ENCODE measurements around the gene SPATA6. TPM values are rescaled to one million over a fixed set of nuclear protein-coding genes. Genes with fewer than 3 reads are reported as not detected.

SPATA6 gene
- total and polyA plus RNA-seq, 2 experiments from 2014 or later, result 10.6 to 13.3 TPM

DNA sequence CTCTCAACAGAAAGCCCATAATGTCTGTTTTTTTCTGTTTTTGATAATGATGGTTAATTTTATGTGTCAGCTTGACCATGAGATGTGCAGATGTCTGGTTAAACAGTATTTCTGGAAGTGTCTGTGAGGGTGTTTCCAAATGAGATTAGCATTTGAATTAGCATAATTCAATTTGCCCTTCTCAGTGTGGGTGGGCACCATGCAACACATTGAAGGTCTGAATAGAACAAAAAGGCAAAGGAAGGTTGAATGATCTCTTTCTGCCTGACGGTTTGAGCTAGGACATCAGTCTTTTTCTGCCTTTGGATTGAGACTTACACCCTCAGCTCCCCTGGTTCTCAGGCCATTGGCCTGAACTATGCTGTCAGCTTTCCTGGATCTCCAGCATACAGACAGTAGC lies 34.9 kb upstream of the SPATA6 start:
- no peak overlapping the region for H3K27ac Mint-ChIP-seq
- no peaks in the 10 kb centered on the region for H3K36me3 ChIP-seq (ENCODE audit: insufficient read depth)

More for the DNA sequence above, 34.9 kb upstream of the SPATA6 start:
- H3K4me1 ChIP-seq (ENCODE audit: insufficient read depth), result no peaks in the 10 kb centered on the region
- peak overlapping the region; percentile 67; the same call in 1 of the 2 replicates for H2AFZ ChIP-seq
- no peak overlapping the region for H3K4me2 ChIP-seq
- no peaks in the 10 kb centered on the region for H3K9me3 Mint-ChIP-seq
- H3K27me3 ChIP-seq (ENCODE audit: insufficient read depth), result no peaks in the 10 kb centered on the region
- ATAC-seq, result no peak
- no peaks in the 10 kb centered on the region for H3F3A ChIP-seq (replicated peaks; ENCODE audit: low read depth)
- H3K36me3 Mint-ChIP-seq (ENCODE audit: low read depth), result no peaks in the 10 kb centered on the region
- H3K4me1 Mint-ChIP-seq, result no peaks in the 10 kb centered on the region
- no peak overlapping the region for H3K4me3 ChIP-seq
- no peaks in the 10 kb centered on the region for H4K20me1 ChIP-seq (replicated peaks; ENCODE audit: insufficient read depth)
- DNase-seq (ENCODE audit: low spot score), result no peak
- no peaks in the 10 kb centered on the region for H3K27me3 Mint-ChIP-seq (ENCODE audit: insufficient read depth, low read depth, poor library complexity)
- H3K79me2 ChIP-seq (replicated peaks; ENCODE audit: insufficient read depth), result no peaks in the 10 kb centered on the region
- no peaks in the 10 kb centered on the region; the same call in 1 of the 2 replicates for H3K9me2 ChIP-seq (ENCODE audit: insufficient read depth)
- no peak for TF ChIP-seq EZH2phosphoT487 (IDR thresholded peaks at IDR 0.05; ENCODE audit: unreplicated experiment)
- TF ChIP-seq STAT1 (IDR thresholded peaks at IDR 0.05; ENCODE audit: unreplicated experiment), result no peak
- TF ChIP-seq, protein P1, sequence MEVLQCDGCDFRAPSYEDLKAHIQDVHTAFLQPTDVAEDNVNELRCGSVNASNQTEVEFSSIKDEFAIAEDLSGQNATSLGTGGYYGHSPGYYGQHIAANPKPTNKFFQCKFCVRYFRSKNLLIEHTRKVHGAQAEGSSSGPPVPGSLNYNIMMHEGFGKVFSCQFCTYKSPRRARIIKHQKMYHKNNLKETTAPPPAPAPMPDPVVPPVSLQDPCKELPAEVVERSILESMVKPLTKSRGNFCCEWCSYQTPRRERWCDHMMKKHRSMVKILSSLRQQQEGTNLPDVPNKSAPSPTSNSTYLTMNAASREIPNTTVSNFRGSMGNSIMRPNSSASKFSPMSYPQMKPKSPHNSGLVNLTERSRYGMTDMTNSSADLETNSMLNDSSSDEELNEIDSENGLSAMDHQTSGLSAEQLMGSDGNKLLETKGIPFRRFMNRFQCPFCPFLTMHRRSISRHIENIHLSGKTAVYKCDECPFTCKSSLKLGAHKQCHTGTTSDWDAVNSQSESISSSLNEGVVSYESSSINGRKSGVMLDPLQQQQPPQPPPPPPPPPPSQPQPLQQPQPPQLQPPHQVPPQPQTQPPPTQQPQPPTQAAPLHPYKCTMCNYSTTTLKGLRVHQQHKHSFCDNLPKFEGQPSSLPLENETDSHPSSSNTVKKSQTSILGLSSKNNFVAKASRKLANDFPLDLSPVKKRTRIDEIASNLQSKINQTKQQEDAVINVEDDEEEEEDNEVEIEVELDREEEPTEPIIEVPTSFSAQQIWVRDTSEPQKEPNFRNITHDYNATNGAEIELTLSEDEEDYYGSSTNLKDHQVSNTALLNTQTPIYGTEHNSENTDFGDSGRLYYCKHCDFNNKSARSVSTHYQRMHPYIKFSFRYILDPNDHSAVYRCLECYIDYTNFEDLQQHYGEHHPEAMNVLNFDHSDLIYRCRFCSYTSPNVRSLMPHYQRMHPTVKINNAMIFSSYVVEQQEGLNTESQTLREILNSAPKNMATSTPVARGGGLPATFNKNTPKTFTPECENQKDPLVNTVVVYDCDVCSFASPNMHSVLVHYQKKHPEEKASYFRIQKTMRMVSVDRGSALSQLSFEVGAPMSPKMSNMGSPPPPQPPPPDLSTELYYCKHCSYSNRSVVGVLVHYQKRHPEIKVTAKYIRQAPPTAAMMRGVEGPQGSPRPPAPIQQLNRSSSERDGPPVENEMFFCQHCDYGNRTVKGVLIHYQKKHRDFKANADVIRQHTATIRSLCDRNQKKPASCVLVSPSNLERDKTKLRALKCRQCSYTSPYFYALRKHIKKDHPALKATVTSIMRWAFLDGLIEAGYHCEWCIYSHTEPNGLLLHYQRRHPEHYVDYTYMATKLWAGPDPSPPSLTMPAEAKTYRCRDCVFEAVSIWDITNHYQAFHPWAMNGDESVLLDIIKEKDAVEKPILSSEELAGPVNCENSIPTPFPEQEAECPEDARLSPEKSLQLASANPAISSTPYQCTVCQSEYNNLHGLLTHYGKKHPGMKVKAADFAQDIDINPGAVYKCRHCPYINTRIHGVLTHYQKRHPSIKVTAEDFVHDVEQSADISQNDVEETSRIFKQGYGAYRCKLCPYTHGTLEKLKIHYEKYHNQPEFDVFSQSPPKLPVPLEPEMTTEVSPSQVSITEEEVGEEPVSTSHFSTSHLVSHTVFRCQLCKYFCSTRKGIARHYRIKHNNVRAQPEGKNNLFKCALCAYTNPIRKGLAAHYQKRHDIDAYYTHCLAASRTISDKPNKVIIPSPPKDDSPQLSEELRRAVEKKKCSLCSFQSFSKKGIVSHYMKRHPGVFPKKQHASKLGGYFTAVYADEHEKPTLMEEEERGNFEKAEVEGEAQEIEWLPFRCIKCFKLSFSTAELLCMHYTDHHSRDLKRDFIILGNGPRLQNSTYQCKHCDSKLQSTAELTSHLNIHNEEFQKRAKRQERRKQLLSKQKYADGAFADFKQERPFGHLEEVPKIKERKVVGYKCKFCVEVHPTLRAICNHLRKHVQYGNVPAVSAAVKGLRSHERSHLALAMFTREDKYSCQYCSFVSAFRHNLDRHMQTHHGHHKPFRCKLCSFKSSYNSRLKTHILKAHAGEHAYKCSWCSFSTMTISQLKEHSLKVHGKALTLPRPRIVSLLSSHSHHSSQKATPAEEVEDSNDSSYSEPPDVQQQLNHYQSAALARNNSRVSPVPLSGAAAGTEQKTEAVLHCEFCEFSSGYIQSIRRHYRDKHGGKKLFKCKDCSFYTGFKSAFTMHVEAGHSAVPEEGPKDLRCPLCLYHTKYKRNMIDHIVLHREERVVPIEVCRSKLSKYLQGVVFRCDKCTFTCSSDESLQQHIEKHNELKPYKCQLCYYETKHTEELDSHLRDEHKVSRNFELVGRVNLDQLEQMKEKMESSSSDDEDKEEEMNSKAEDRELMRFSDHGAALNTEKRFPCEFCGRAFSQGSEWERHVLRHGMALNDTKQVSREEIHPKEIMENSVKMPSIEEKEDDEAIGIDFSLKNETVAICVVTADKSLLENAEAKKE (CRISPR knock-in tag; IDR thresholded peaks at IDR 0.05), result no peak
- TF ChIP-seq POLR2AphosphoS5 (IDR thresholded peaks at IDR 0.05; ENCODE audit: low read depth), result no peak
- H3K27ac ChIP-seq (ENCODE audit: low read depth), result no peak overlapping the region
- H3K4me3 Mint-ChIP-seq, result no peak overlapping the region
